NT2/D1 (cell line): Measurements from ENCODE around the gene BMERB1.

Experiments
- DNase-seq: peaks from one replicate; pipeline ENCODE4 v3.0.0-alpha.2; 2011; ENCODE audit warnings: low read depth, low spot score
- H3K27me3 ChIP-seq: 2 replicates; pipeline ENCODE4 v1.6.0; 2011; ENCODE audit warnings: mild to moderate bottlenecking; ENCODE audit not compliant: insufficient read length, insufficient read depth
- H3K36me3 ChIP-seq: 2 replicates; pipeline ENCODE4 v1.6.1; 2011; ENCODE audit warnings: mild to moderate bottlenecking, low read length, mixed read lengths; ENCODE audit not compliant: insufficient read depth, insufficient read length
- H3K4me1 ChIP-seq: 2 replicates; pipeline ENCODE4 v1.5.1; 2011; ENCODE audit not compliant: insufficient read depth, insufficient read length
- H3K4me3 ChIP-seq: 2 replicates; pipeline ENCODE4 v1.5.1; 2011; ENCODE audit warnings: low read depth; ENCODE audit not compliant: insufficient read length
- H3K9ac ChIP-seq: 2 replicates; pipeline ENCODE4 v1.6.0; 2011; ENCODE audit warnings: low read depth; ENCODE audit not compliant: insufficient read length
- H3K9me3 ChIP-seq: 2 replicates; pipeline ENCODE4 v1.5.1; 2011; ENCODE audit warnings: mild to moderate bottlenecking, low read length; ENCODE audit not compliant: insufficient read depth
- SUZ12 ChIP-seq: IDR thresholded peaks from 2 replicates; pipeline ENCODE4 v1.6.1; 2011; ENCODE audit not compliant: insufficient read length, insufficient read depth; ENCODE audit errors: extremely low read depth
- YY1 ChIP-seq: IDR thresholded peaks from 2 replicates; pipeline ENCODE4 v1.6.1; 2011; ENCODE audit not compliant: insufficient read length, insufficient read depth
- ZNF274 ChIP-seq: IDR thresholded peaks from 2 replicates; pipeline ENCODE4 v1.6.1; 2011; ENCODE audit warnings: mild to moderate bottlenecking, low read depth, low read length

BMERB1 gene

GRCh38 chr16:15457400-15457799 is 23.0 kb downstream of the BMERB1 start:
- no peaks in the 10 kb centered on the region for H3K9me3 ChIP-seq
- no peaks in the 10 kb centered on the region for H3K4me1 ChIP-seq
- H3K4me3 ChIP-seq, result no peak overlapping the region
- TF ChIP-seq ZNF274 (no peak), SUZ12 (no peak), YY1 (no peak)
- no peaks in the 10 kb centered on the region for H3K36me3 ChIP-seq
- H3K9ac ChIP-seq, result no peak overlapping the region
- no peaks in the 10 kb centered on the region for H3K27me3 ChIP-seq
- DNase-seq, result no peak

DNA sequence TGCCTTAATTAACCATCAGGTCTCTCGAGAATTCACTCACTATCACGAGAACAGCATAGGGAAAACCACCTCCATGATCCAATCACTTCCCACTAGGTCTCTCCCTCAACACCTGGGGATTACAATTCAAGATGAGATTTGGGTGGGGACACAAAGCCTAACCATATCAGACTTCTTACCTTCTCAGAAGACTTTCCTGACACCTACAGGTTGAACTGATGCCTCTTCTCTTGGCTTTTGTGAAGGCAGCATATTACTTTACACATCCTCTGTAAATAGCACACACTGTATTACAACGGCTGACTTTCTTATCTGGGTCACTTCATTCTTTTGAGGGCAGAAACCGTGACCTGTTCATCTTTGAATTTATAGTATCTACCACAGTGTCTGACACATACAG is 23.6 kb downstream of the BMERB1 start:
- H3K27me3 ChIP-seq, result no peaks in the 10 kb centered on the region
- no peak overlapping the region for H3K9ac ChIP-seq
- H3K9me3 ChIP-seq, result no peaks in the 10 kb centered on the region
- no peak for TF ChIP-seq SUZ12
- no peak for TF ChIP-seq YY1
- DNase-seq, result no peak
- no peak overlapping the region for H3K4me3 ChIP-seq
- H3K4me1 ChIP-seq, result no peaks in the 10 kb centered on the region
- H3K36me3 ChIP-seq, result no peaks in the 10 kb centered on the region

DNA sequence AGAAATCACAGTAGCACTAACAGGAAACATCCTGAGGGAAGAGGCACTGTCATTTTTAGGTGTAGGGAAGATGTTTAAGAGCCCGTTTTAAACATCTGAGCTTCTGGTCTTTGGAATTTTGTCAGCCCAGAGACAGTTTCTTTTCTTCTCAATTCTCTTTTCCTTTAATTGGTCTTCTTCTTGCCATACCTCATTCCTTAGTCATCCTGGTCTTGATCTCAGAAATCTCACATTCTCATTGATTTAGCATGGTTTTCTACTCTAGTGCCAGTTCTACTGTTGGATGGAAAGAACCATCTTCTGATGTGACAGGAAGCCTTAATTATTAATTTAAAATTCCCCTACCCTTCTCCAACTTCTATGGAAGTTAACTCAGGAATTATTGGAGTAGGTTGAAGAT is 25.4 kb downstream of the BMERB1 start:
- Histone ChIP-seq H3K36me3 (no peaks in the 10 kb centered on the region), H3K4me3 (no peak overlapping the region)
- TF ChIP-seq ZNF274, result no peak
- TF ChIP-seq SUZ12, result no peak
- no peak for TF ChIP-seq YY1

GRCh38 chr16:15460601-15461000 is 26.2 kb downstream of the BMERB1 start:
- DNase-seq, result no peak
- H3K4me3 ChIP-seq, result no peak overlapping the region
- no peaks in the 10 kb centered on the region for H3K36me3 ChIP-seq
- no peaks in the 10 kb centered on the region for H3K9me3 ChIP-seq
- no peaks in the 10 kb centered on the region for H3K27me3 ChIP-seq
- TF ChIP-seq SUZ12, result no peak
- no peak for TF ChIP-seq YY1
- no peak for TF ChIP-seq ZNF274
- H3K9ac ChIP-seq, result no peak overlapping the region
- no peaks in the 10 kb centered on the region for H3K4me1 ChIP-seq

More for the DNA sequence above, 25.4 kb downstream of the BMERB1 start:
- Histone ChIP-seq H3K9ac (no peak overlapping the region), H3K4me1 (no peaks in the 10 kb centered on the region), H3K9me3 (no peaks in the 10 kb centered on the region), H3K27me3 (no peaks in the 10 kb centered on the region)
- no peak for DNase-seq

DNA sequence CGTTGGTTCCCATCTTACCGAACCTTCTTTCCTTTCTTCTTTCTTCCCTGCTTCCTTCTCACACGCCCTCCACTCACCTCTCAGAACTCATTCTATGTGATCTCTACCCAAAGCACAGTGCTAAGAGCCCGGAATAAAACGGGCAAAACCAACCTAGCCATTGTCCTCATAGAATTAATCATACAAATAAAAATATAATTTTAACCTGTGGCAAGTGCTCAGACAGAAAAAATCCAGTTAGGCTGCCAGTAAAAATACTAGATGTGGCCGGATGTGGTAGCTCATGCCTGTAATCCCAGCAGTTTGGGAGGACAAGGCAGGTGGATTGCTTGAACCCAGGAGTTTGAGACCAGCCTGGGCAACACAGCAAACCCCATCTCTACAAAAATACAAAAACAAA is 27.0 kb downstream of the BMERB1 start:
- DNase-seq, result no peak
- H3K9ac ChIP-seq, result no peak overlapping the region
- H3K36me3 ChIP-seq, result no peaks in the 10 kb centered on the region
- H3K4me1 ChIP-seq, result no peaks in the 10 kb centered on the region
- TF ChIP-seq ZNF274 (no peak), YY1 (no peak), SUZ12 (no peak)
- no peaks in the 10 kb centered on the region for H3K27me3 ChIP-seq
- no peak overlapping the region for H3K4me3 ChIP-seq
- 0 out of 2 replicates have a peak, but pooled peaks cover under 1% of the 10 kb centered on the region for H3K9me3 ChIP-seq

DNA sequence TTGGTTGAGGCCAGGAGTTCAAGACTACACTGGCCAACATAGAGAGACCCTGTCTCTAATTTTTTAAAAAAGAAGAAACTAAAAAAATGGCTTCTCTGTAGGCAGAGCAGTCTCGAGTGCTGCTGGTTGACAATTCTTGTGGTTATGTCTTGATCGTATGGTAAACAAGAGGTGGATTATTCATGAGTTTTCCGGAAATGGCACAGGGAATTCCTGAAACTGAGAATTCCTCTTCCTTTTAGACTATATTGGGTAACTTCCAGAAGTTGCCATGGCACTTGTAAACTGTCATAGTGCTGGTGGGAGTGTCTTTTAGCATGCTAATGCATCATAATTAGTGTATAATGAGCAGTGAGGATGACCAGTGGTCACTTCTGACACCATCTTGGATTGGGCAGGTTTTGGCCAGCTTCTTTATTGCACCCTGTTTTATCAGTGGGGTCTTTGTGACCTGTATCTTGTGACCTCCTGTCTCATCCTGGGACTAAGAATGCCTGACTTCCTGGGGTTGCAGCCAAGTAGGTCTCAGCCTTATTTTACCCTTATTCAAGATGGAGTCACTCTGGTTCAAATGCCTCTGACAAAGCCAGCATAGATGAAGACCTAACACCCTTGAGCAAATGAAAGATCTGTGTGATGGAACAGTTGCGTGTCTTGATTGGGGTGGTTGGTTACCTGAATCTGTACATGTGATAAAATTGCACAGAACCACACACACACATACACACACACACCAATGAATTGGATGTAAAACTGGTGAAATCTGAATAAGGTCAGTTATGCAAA is 30.2 kb downstream of the BMERB1 start:
- H3K9ac ChIP-seq, result no peak overlapping the region
- no peak overlapping the region for H3K4me3 ChIP-seq
- H3K27me3 ChIP-seq, result no peaks in the 10 kb centered on the region
- TF ChIP-seq YY1 (no peak), SUZ12 (no peak), ZNF274 (no peak)
- no peaks in the 10 kb centered on the region for H3K36me3 ChIP-seq
- DNase-seq, result no peak
- H3K9me3 ChIP-seq, result peaks cover 12% of the 10 kb centered on the region
- no peaks in the 10 kb centered on the region for H3K4me1 ChIP-seq

- TF ChIP-seq YY1 (no peak), SUZ12 (no peak), ZNF274 (no peak)
- Histone ChIP-seq H3K4me1 (no peaks in the 10 kb centered on the region), H3K36me3 (no peaks in the 10 kb centered on the region), H3K9ac (no peak overlapping the region), H3K27me3 (no peaks in the 10 kb centered on the region), H3K9me3 (peaks cover 12% of the 10 kb centered on the region), H3K4me3 (no peak overlapping the region)
- no peak for DNase-seq
Observed at GRCh38 chr16:15466131-15466530, 31.7 kb downstream of the BMERB1 start.
